HepG2 (cell line): ENCODE results near the gene SH3YL1. TPM values are rescaled to one million over a fixed set of nuclear protein-coding genes. Genes with fewer than 3 reads are reported as not detected.

Source experiments
- BHLHE40 ChIP-seq: IDR thresholded peaks from 2 replicates; pipeline ENCODE4 v1.6.1; 2011; ENCODE audit warnings: low read length, improper control_type of control experiment
- CEBPB ChIP-seq: IDR thresholded peaks from 2 replicates; pipeline ENCODE4 v1.6.1; 2011; ENCODE audit warnings: low read depth, low read length, improper control_type of control experiment, borderline replicate concordance
- CENPT ChIP-seq: sonication (generic); formaldehyde crosslinking; IDR thresholded peaks from 2 replicates; pipeline ENCODE4 v1.8.0; 2022; ENCODE audit warnings: low read depth, mild to moderate bottlenecking, moderate library complexity, missing genetic modification reagents
- KLF9 ChIP-seq: IDR thresholded peaks from 2 replicates; pipeline ENCODE4 v1.6.1; 2016; ENCODE audit warnings: low read depth
- MAX ChIP-seq: IDR thresholded peaks from 2 replicates; pipeline ENCODE4 v1.6.1; 2012; ENCODE audit warnings: inconsistent platforms
- MED1 ChIP-seq: sonication (generic); formaldehyde crosslinking; IDR thresholded peaks from 2 replicates; pipeline ENCODE4 v1.4.0; 2020; ENCODE audit warnings: missing genetic modification reagents
- MXD1 ChIP-seq: sonication (generic); formaldehyde crosslinking; IDR thresholded peaks from 2 replicates; pipeline ENCODE4 v1.4.0; 2020; ENCODE audit warnings: mild to moderate bottlenecking, missing genetic modification reagents
- PLRG1 ChIP-seq: fragments of 450-650 bp; conservative IDR thresholded peaks from 2 replicates; pipeline ENCODE4 v1.6.1; 2016
- SMYD3 ChIP-seq: sonication (generic); formaldehyde crosslinking; IDR thresholded peaks from 2 replicates; pipeline ENCODE4 v1.8.1; 2023; ENCODE audit warnings: mild to moderate bottlenecking, missing genetic modification reagents
- SRSF1 ChIP-seq: fragments of 200-400 bp; formaldehyde crosslinking; optimal IDR thresholded peaks from 2 replicates; pipeline ENCODE3; 2017; ENCODE audit warnings: mild to moderate bottlenecking, low read depth, low read length, moderate library complexity
- TFDP2 ChIP-seq: sonication (generic); formaldehyde crosslinking; IDR thresholded peaks from 2 replicates; pipeline ENCODE4 v1.4.0; 2020; ENCODE audit warnings: missing genetic modification reagents
- TP53 ChIP-seq: sonication (generic); formaldehyde crosslinking; conservative IDR thresholded peaks from 2 replicates; pipeline ENCODE4 v1.4.0; 2020; ENCODE audit warnings: missing genetic modification reagents
- TRIM24 ChIP-seq: sonication (generic); formaldehyde crosslinking; IDR thresholded peaks from 2 replicates; pipeline ENCODE4 v1.8.0; 2022; ENCODE audit warnings: mild to moderate bottlenecking, missing genetic modification reagents
- ZBED4 ChIP-seq: sonication (generic); formaldehyde crosslinking; IDR thresholded peaks from 2 replicates; pipeline ENCODE4 v1.4.0; 2020; ENCODE audit warnings: missing genetic modification reagents, borderline replicate concordance
- ZNF260 ChIP-seq: sonication (generic); formaldehyde crosslinking; IDR thresholded peaks from 2 replicates; pipeline ENCODE4 v1.4.0; 2020; ENCODE audit warnings: missing genetic modification reagents, low read depth, mild to moderate bottlenecking, borderline replicate concordance
- ZNF275 ChIP-seq: sonication (generic); formaldehyde crosslinking; IDR thresholded peaks from 2 replicates; pipeline ENCODE4 v1.8.0; 2022; ENCODE audit warnings: missing genetic modification reagents, mild to moderate bottlenecking, inconsistent platforms, borderline replicate concordance
- ZNF44 ChIP-seq: sonication (generic); formaldehyde crosslinking; IDR thresholded peaks from 2 replicates; pipeline ENCODE4 v1.5.1; 2020; ENCODE audit warnings: mild to moderate bottlenecking, missing genetic modification reagents
- ZNF460 ChIP-seq: sonication (generic); formaldehyde crosslinking; IDR thresholded peaks from 2 replicates; pipeline ENCODE4 v1.5.1; 2020; ENCODE audit warnings: missing genetic modification reagents, mild to moderate bottlenecking, borderline replicate concordance
- ZNF773 ChIP-seq: sonication (generic); formaldehyde crosslinking; IDR thresholded peaks from 2 replicates; pipeline ENCODE4 v1.4.0; 2020; ENCODE audit warnings: missing genetic modification reagents, borderline replicate concordance
- polyA plus RNA-seq, 8 experiments: library from polyadenylated mRNA; depleted of rRNA in 3 of 8; stranded (reverse) in 7 of 8; unstranded in 1 of 8; fragments of >200 nt; fragmentation: Illumina TruSeq in 4 of 8; extraction: Trizol in 4 of 8; gene quantifications; 2 replicates each; pipeline versions ENCODE4 v1.2.1 to v1.2.3, GENCODE V29; 2011 to 2016; ENCODE audit warnings: low read depth in 4 of 8, missing spikeins in 1 of 8, mixed read lengths in 1 of 8; ENCODE audit not compliant: insufficient read depth in 1 of 8
- total RNA-seq, 5 experiments: library from RNA; depleted of rRNA; stranded (reverse); fragments of >200 nt; fragmentation: Illumina TruSeq; extraction: Trizol; gene quantifications; 2 replicates each; pipeline ENCODE4 v1.2.3, GENCODE V29; 2016; ENCODE audit warnings: low read depth in 1 of 5
- TF ChIP-seq, protein P1 (sequence below): sonication (generic); formaldehyde crosslinking; IDR thresholded peaks from 2 replicates; pipeline ENCODE4 v1.8.0; 2022; ENCODE audit warnings: low read depth, missing genetic modification reagents
- TF ChIP-seq, protein P2 (sequence below), 2 experiments: fragments of 450-650 bp in 1 of 2; sonication (generic) in 1 of 2; formaldehyde crosslinking; IDR thresholded peaks; 2 replicates each; pipeline versions ENCODE4 v1.5.0 to v1.8.0; 2020 to 2022; ENCODE audit warnings: mild to moderate bottlenecking in 1 of 2, missing genetic modification reagents in 1 of 2

Gene SH3YL1
- total and polyA plus RNA-seq, 2 of the 13 experiments (the other 11 are each of a cell fraction or from before 2014, with no cell fraction given), result 13.0 to 48.2 TPM

GRCh38 chr2:249538-250042 is 14.2 kb downstream of the SH3YL1 start (continued):
- peak; percentile 50 for TF ChIP-seq BHLHE40
- 0 out of 2 replicates have a peak, but pooled peaks have one; percentile 68 for TF ChIP-seq ZBED4 (CRISPR knock-in tag)
- TF ChIP-seq, protein P1, sequence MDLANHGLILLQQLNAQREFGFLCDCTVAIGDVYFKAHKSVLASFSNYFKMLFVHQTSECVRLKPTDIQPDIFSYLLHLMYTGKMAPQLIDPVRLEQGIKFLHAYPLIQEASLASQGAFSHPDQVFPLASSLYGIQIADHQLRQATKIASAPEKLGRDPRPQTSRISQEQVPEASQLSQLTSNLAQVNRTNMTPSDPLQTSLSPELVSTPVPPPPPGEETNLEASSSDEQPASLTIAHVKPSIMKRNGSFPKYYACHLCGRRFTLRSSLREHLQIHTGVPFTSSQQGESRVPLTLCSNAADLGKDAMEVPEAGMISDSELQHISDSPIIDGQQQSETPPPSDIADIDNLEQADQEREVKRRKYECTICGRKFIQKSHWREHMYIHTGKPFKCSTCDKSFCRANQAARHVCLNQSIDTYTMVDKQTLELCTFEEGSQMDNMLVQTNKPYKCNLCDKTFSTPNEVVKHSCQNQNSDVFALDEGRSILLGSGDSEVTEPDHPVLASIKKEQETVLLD (CRISPR knock-in tag), result 0 out of 2 replicates have a peak, but pooled peaks have one; percentile 28
- TF ChIP-seq ZNF44 (CRISPR knock-in tag), result no peak
- TF ChIP-seq ZNF260 (CRISPR knock-in tag), result no peak
- no peak for TF ChIP-seq ZNF460 (CRISPR knock-in tag)
- TF ChIP-seq TP53 (CRISPR knock-in tag), result no peak
- TF ChIP-seq TFDP2 (CRISPR knock-in tag), result peak; percentile 52
- TF ChIP-seq ZNF275 (CRISPR knock-in tag), result peak; percentile 73; the same call in 1 of the 2 replicates
- peak; percentile 78; the same call in 1 of the 2 replicates for TF ChIP-seq KLF9
- TF ChIP-seq, protein P2, sequence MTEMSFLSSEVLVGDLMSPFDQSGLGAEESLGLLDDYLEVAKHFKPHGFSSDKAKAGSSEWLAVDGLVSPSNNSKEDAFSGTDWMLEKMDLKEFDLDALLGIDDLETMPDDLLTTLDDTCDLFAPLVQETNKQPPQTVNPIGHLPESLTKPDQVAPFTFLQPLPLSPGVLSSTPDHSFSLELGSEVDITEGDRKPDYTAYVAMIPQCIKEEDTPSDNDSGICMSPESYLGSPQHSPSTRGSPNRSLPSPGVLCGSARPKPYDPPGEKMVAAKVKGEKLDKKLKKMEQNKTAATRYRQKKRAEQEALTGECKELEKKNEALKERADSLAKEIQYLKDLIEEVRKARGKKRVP (CRISPR knock-in tag; IDR thresholded peaks at IDR 0.05), result peak in 1 of 2 experiments; percentile 69; a peak in 1 of 4 replicates
- peak; percentile 92 for TF ChIP-seq SMYD3 (CRISPR knock-in tag)
- no peak for TF ChIP-seq PLRG1
- peak; percentile 90 for TF ChIP-seq MAX
- no peak for TF ChIP-seq SRSF1
- 0 out of 2 replicates have a peak, but pooled peaks have one; percentile 41 for TF ChIP-seq CENPT (CRISPR knock-in tag)
- TF ChIP-seq MXD1, result no peak
- TF ChIP-seq MED1 (CRISPR knock-in tag), result peak; percentile 99
- no peak for TF ChIP-seq TRIM24 (CRISPR knock-in tag)
- no peak for TF ChIP-seq ZNF773 (CRISPR knock-in tag)
- no peak for TF ChIP-seq CEBPB
